Measurements from ENCODE around the gene CCDC126.
"Not testable (repeated sequence)": the region's sequence is repeated elsewhere in the genome, so short reads cannot be mapped to it uniquely, and the experiment has no call there.

The CCDC126 gene, protein sequence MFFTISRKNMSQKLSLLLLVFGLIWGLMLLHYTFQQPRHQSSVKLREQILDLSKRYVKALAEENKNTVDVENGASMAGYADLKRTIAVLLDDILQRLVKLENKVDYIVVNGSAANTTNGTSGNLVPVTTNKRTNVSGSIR

DNA sequence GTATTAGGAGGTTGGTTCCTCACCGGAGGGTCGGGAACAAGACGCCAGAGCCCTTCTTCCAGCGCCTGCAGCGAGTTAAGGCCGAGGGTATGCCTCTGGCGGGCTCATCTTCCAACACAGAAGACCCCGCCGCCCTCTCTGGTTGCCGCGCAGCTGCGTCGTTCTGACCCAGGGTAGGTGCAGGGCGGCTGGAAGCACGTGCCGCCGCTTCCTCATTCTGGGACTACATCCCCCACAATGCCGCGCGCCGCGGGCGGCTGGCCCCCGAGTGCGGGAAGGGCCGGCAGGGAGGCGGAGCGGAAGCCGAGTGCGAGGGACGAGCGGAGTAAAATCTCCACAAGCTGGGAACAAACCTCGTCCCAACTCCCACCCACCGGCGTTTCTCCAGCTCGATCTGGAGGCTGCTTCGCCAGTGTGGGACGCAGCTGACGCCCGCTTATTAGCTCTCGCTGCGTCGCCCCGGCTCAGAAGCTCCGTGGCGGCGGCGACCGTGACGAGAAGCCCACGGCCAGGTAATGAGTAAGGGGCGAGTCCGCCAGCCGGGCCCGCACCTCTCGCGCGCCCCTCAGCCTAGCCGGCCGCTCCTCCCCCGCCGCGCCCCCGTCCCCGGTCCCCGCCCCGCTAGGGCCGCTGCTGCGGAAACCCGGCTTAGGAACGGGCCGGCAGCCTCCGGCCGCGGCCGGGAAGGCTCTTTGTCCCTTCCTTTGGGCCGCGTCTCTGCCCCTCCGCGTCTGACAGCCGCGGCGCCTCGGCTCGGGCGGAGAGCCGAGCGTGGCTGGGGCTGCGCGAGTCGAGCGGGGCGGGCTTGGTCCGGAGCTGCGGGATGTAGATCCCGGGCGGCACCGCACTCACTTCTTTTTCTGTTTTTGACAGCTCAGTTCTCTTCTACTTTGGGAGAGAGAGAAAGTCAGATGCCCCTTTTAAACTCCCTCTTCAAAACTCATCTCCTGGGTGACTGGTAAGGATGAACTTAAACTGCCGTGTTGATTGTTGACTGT is at the start of gene CCDC126:
Gene CCDC126 (plus strand): TSS at position 289 of the 998 bp plus-strand sequence. CDS start 13,934 bp downstream, outside the sequence.
- TF ChIP-seq, protein P1, sequence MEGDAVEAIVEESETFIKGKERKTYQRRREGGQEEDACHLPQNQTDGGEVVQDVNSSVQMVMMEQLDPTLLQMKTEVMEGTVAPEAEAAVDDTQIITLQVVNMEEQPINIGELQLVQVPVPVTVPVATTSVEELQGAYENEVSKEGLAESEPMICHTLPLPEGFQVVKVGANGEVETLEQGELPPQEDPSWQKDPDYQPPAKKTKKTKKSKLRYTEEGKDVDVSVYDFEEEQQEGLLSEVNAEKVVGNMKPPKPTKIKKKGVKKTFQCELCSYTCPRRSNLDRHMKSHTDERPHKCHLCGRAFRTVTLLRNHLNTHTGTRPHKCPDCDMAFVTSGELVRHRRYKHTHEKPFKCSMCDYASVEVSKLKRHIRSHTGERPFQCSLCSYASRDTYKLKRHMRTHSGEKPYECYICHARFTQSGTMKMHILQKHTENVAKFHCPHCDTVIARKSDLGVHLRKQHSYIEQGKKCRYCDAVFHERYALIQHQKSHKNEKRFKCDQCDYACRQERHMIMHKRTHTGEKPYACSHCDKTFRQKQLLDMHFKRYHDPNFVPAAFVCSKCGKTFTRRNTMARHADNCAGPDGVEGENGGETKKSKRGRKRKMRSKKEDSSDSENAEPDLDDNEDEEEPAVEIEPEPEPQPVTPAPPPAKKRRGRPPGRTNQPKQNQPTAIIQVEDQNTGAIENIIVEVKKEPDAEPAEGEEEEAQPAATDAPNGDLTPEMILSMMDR (IDR thresholded peaks at IDR 0.05) = no peak
- Mint-ChIP-seq H3K27me3 (ENCODE audit: low read depth, poor library complexity) (peaks cover 4% of the 10 kb centered on the region), H3K36me3 (ENCODE audit: low read depth) (no peaks in the 10 kb centered on the region), H3K9me3 (peaks cover 8% of the 10 kb centered on the region), H3K4me1 (peaks cover 35% of the 10 kb centered on the region), H3K27ac (peak within 1 kb of the TSS; percentile 95), H3K4me3 (peak within 1 kb of the TSS; percentile 93)
- DNase-seq = peak; percentile 94

DNA sequence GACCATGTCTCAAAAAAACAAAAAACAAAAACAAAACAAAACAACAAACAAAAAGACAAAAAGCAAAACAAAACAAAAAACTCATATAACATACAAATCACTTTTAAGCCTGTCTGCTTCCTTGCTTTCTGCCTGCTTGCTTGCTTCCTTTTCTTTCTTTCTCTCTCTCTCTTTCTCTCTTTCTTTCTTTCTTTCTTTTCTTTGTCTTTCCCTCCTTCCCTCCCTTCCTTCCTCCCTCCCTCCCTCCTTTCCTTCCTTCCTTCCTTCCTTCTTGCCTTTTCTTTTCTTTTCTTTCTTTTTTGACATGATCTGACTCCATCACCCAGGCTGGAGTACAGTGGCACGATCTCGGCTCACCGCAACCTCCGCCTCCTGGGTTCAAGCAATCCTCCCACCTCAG is 49.5 kb upstream of the CCDC126 start:
- no peak for DNase-seq
- H3K4me1 Mint-ChIP-seq = no peaks in the 10 kb centered on the region
- no peak overlapping the region for H3K4me3 Mint-ChIP-seq
- no peaks in the 10 kb centered on the region for H3K36me3 Mint-ChIP-seq (ENCODE audit: low read depth)
- peaks cover 12% of the 10 kb centered on the region for H3K27me3 Mint-ChIP-seq (ENCODE audit: low read depth, poor library complexity)
- no peaks in the 10 kb centered on the region for H3K9me3 Mint-ChIP-seq
- TF ChIP-seq, protein P1 (IDR thresholded peaks at IDR 0.05) = no peak
- no peak overlapping the region for H3K27ac Mint-ChIP-seq

DNA sequence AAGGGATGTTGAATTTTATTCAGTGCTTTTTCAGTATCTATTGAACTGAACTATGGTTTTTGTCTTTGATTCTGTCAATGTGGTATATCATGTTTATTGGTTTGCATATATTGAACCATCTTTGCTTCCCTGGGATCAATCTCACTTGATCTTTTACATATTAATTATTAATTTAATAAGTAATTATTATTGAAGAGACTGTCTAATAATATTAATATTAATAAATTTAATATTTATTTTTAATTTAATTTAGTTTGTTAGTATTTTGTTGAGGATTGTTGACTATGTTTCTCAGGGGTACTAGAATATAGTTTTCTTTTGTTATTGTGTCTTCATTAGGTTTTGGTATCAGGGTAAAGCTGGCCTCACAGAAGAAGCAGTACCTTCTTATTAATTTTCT is 38.9 kb upstream of the CCDC126 start:
- Mint-ChIP-seq H3K4me1 (no peaks in the 10 kb centered on the region), H3K9me3 (no peaks in the 10 kb centered on the region), H3K4me3 (no peak overlapping the region), H3K36me3 (ENCODE audit: low read depth) (no peaks in the 10 kb centered on the region), H3K27me3 (ENCODE audit: low read depth, poor library complexity) (no peaks in the 10 kb centered on the region), H3K27ac (no peak overlapping the region)
- DNase-seq = no peak
- TF ChIP-seq, protein P1 (IDR thresholded peaks at IDR 0.05) = no peak

DNA sequence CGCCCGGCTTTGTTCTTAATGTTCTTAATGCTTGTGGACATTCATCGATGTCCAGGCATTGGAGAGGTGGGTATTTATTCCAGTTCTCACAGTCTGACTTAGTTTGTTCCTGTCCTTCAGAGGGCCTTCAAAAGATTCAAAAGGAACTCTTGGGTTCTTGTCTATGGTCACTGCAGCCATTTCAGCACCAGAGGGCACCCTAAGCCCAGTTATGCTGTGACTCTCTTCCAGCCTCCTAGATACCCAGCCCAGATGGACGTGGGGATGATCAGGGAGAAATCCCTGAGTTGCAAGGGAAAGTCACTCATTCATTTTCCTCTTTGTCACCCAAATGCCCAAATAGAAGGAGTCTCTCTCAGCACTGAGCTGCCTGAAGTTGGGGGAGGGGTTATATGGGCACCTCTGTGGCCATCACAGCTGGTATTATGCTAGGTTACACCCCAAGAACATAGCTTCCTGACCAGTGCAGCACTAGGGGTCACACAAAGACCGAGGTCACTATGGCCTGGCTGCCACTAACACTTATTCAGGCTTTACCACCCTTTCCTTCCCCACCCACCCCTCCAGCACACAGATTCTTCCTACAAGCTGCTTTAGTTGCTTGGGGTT is 26.5 kb upstream of the CCDC126 start:
- no peaks in the 10 kb centered on the region for H3K9me3 Mint-ChIP-seq
- TF ChIP-seq, protein P1 (IDR thresholded peaks at IDR 0.05) = peak; percentile 75
- H3K36me3 Mint-ChIP-seq (ENCODE audit: low read depth) = no peaks in the 10 kb centered on the region
- peaks cover 6% of the 10 kb centered on the region for H3K27me3 Mint-ChIP-seq (ENCODE audit: low read depth, poor library complexity)
- peaks cover 4% of the 10 kb centered on the region for H3K4me1 Mint-ChIP-seq
- DNase-seq = peak; percentile 78
- no peak overlapping the region for H3K4me3 Mint-ChIP-seq
- H3K27ac Mint-ChIP-seq = no peak overlapping the region

DNA sequence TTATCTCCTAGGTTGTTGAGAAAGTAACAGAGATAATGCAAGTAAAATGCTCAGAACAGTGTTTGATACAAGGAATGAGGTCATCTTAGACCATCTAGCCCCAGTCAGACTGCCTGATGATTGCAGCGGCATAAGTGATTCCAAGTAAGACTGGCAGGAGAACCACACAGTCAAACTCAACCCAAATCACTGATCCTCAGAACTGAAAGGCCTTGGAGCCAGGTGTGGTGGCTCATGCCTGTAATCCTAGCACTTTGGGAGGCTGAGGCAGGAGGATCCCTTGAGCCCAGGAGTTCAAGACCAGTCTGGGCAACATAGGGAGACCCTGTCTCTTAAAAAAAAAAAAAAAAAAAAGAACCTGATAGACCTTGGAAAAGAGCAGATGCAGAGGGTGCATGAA is 15.2 kb upstream of the CCDC126 start:
- H3K4me1 Mint-ChIP-seq; H3K9me3 Mint-ChIP-seq; H3K4me3 Mint-ChIP-seq; DNase-seq; H3K27ac Mint-ChIP-seq; H3K36me3 Mint-ChIP-seq (ENCODE audit: low read depth); H3K27me3 Mint-ChIP-seq (ENCODE audit: low read depth, poor library complexity): not testable (repeated sequence)

DNA sequence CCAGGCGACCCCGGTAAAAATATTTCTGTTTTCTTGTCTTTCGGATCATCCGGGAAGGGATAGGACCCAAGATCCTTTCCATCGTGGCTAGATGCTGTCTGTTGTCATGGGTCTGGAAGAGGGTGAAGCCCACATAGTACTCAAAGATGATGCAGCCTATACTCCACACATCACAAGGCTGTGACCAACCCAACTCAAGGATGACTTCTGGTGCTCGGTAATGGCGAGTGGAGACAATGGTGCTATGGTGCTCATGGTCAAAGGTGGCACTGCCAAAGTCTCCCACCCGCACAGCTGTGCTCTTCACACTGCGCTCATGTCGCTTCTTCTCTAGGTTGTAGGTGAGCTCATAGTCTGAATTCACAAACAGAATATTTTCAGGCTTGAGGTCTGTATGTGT is 11.9 kb upstream of the CCDC126 start:
- H3K9me3 Mint-ChIP-seq; H3K4me1 Mint-ChIP-seq; H3K27me3 Mint-ChIP-seq (ENCODE audit: low read depth, poor library complexity); H3K36me3 Mint-ChIP-seq (ENCODE audit: low read depth); DNase-seq; H3K4me3 Mint-ChIP-seq; H3K27ac Mint-ChIP-seq: not testable (repeated sequence)
